SHP77 (cell line): ENCODE measurements around the gene GEMIN7.
"Not testable (repeated sequence)": the region's sequence is repeated elsewhere in the genome, so short reads cannot be mapped to it uniquely, and the experiment has no call there.

Source experiments
- DNase-seq, 2 experiments: peaks; one replicate each; lab custom pipeline; 2025; lab: John Stamatoyannopoulos, UW

GEMIN7 gene

GRCh38 chr19:45104658-45105349 is 25.7 kb downstream of the GEMIN7 start:
- no peak for DNase-seq

- DNase-seq, result not testable (repeated sequence)
Measured at GRCh38 chr19:45106363-45106762, 27.3 kb downstream of the GEMIN7 start.

- no peak for DNase-seq
Measured at GRCh38 chr19:45107621-45108150, 28.6 kb downstream of the GEMIN7 start.

GRCh38 chr19:45110851-45111266 is 31.8 kb downstream of the GEMIN7 start:
- DNase-seq, result no peak

- no peak for DNase-seq
Measured at GRCh38 chr19:45112111-45112827, 33.2 kb downstream of the GEMIN7 start.

GRCh38 chr19:45113628-45114027 is 34.6 kb downstream of the GEMIN7 start:
- DNase-seq, result peak; percentile 76 to 84

- no peak for DNase-seq
Measured at GRCh38 chr19:45114116-45114515, 35.1 kb downstream of the GEMIN7 start.

GRCh38 chr19:45115809-45116615 is 37.0 kb downstream of the GEMIN7 start:
- peak; percentile 53 to 79 for DNase-seq

GRCh38 chr19:45117167-45117594 is 38.1 kb downstream of the GEMIN7 start:
- DNase-seq, result peak; percentile 76

GRCh38 chr19:45117671-45118070 is 38.6 kb downstream of the GEMIN7 start:
- peak; percentile 42 to 58 for DNase-seq

GRCh38 chr19:45118106-45118505 is 39.0 kb downstream of the GEMIN7 start:
- DNase-seq, result no peak

GRCh38 chr19:45118591-45119355 is 39.7 kb downstream of the GEMIN7 start:
- DNase-seq, result peak in 1 of 2 experiments; percentile 24

- no peak for DNase-seq
Measured at GRCh38 chr19:45119582-45119981, 40.5 kb downstream of the GEMIN7 start.

GRCh38 chr19:45121827-45122345 is 42.8 kb downstream of the GEMIN7 start:
- no peak for DNase-seq

GRCh38 chr19:45122832-45123231 is 43.8 kb downstream of the GEMIN7 start:
- no peak for DNase-seq

GRCh38 chr19:45123440-45123850 is 44.4 kb downstream of the GEMIN7 start:
- DNase-seq, result no peak

- DNase-seq, result no peak
Measured at GRCh38 chr19:45124021-45124420, 45.0 kb downstream of the GEMIN7 start.

GRCh38 chr19:45125360-45125759 is 46.3 kb downstream of the GEMIN7 start:
- DNase-seq, result no peak

- DNase-seq, result peak; percentile 34 to 37
Measured at GRCh38 chr19:45125975-45126493, 47.0 kb downstream of the GEMIN7 start.

- no peak for DNase-seq
Measured at GRCh38 chr19:45126654-45127053, 47.6 kb downstream of the GEMIN7 start.

GRCh38 chr19:45128146-45128545 is 49.1 kb downstream of the GEMIN7 start:
- no peak for DNase-seq
